ENCODE data around the gene NEO1. TPM values are rescaled to one million over a fixed set of nuclear protein-coding genes. Genes with fewer than 3 reads are reported as not detected.

Gene NEO1
- polyA plus RNA-seq, 1 donor, result 167 TPM

GRCh38 chr15:73353734-73354133 lies 301.5 kb downstream of the NEO1 start:
- no peak for DNase-seq

- no peak for DNase-seq
Observed at GRCh38 chr15:73354241-73354640, 302.0 kb downstream of the NEO1 start.

Measured in left kidney (tissue), 2 donors.